ENCODE data around the gene IL31RA.
"Not testable (repeated sequence)": the region's sequence is repeated elsewhere in the genome, so short reads cannot be mapped to it uniquely, and the experiment has no call there.

The IL31RA gene

GRCh38 chr5:55927861-55928655 is 76.9 kb downstream of the IL31RA start:
- no peak for DNase-seq

- DNase-seq, result no peak
Observed at GRCh38 chr5:55929020-55929799, 78.1 kb downstream of the IL31RA start.

GRCh38 chr5:55932700-55933099 is 81.5 kb downstream of the IL31RA start:
- no peak for DNase-seq

- no peak for DNase-seq
Observed at GRCh38 chr5:55933377-55934114, 82.4 kb downstream of the IL31RA start.

- DNase-seq, result no peak
Observed at GRCh38 chr5:55934115-55934613, 83.0 kb downstream of the IL31RA start.

GRCh38 chr5:55934720-55935119 is 83.6 kb downstream of the IL31RA start:
- no peak for DNase-seq

- DNase-seq, result no peak
Observed at GRCh38 chr5:55935371-55935770, 84.2 kb downstream of the IL31RA start.

- peak; percentile 91 for DNase-seq
Observed at GRCh38 chr5:55936100-55936693, 85.0 kb downstream of the IL31RA start.

- not testable (repeated sequence) for DNase-seq
Observed at GRCh38 chr5:55937598-55937997, 86.4 kb downstream of the IL31RA start.

GRCh38 chr5:55941154-55941553 is 90.0 kb downstream of the IL31RA start:
- not testable (repeated sequence) for DNase-seq

- no peak for DNase-seq
Observed at GRCh38 chr5:55959208-55959607, 108.1 kb downstream of the IL31RA start.

GRCh38 chr5:55960779-55961178 is 109.6 kb downstream of the IL31RA start:
- no peak for DNase-seq

GRCh38 chr5:55965525-55965924 is 114.4 kb downstream of the IL31RA start:
- DNase-seq, result no peak

GRCh38 chr5:55966284-55966683 is 115.1 kb downstream of the IL31RA start:
- no peak for DNase-seq

GRCh38 chr5:55969956-55970355 is 118.8 kb downstream of the IL31RA start:
- no peak for DNase-seq

All from eye (tissue), 1 donor.